ENCODE results near the gene DOCK1.
A peak's percentile ranks its signal among the peaks of the same experiment; 100 is the strongest.

DOCK1 gene

GRCh38 chr10:127174866-127175265 lies 269.6 kb downstream of the DOCK1 start:
- no peak overlapping the region for H4K91ac ChIP-seq (ENCODE audit: low read depth, low read length)
- no peaks in the 10 kb centered on the region for H3K9me3 ChIP-seq (ENCODE audit: insufficient read depth, low read depth, low read length)
- H2AFZ ChIP-seq (ENCODE audit: insufficient read depth, low read length, poor library complexity) = no peak overlapping the region
- no peak overlapping the region for H4K12ac ChIP-seq (ENCODE audit: low read depth, low read length)
- H3K14ac ChIP-seq (ENCODE audit: low read length) = no peak overlapping the region
- no peak overlapping the region for H2BK120ac ChIP-seq (ENCODE audit: insufficient read depth, low read length, poor library complexity)
- H3K9ac ChIP-seq (ENCODE audit: low read length) = no peak overlapping the region
- H3K79me1 ChIP-seq (ENCODE audit: low read length) = no peaks in the 10 kb centered on the region
- H3K18ac ChIP-seq (ENCODE audit: low read length) = no peak overlapping the region
- H3K4me1 ChIP-seq (ENCODE audit: control insufficient read depth in 1 of 2, insufficient read depth in 2 of 2, low read length in 2 of 2) = no peaks in the 10 kb centered on the region
- no peak overlapping the region for H3K4ac ChIP-seq (ENCODE audit: low read depth, low read length)
- no peak overlapping the region for H4K8ac ChIP-seq (ENCODE audit: low read depth, low read length)
- no peak overlapping the region for H3K4me2 ChIP-seq (ENCODE audit: low read length)
- DNase-seq = no peak
- H3K79me2 ChIP-seq (ENCODE audit: control insufficient read depth, insufficient read depth, low read length, poor library complexity) = no peaks in the 10 kb centered on the region
- H3K4me3 ChIP-seq (ENCODE audit: low read depth, low read length) = no peak overlapping the region
- H3K27me3 ChIP-seq (ENCODE audit: insufficient read depth, low read length) = no peaks in the 10 kb centered on the region
- H3K23ac ChIP-seq (ENCODE audit: low read length) = no peak overlapping the region
- no peak overlapping the region for H2AK5ac ChIP-seq (ENCODE audit: low read length)
- H3K36me3 ChIP-seq (ENCODE audit: control insufficient read depth in 1 of 2, insufficient read depth in 2 of 2, low read length in 2 of 2) = peaks cover 2 to 5% of the 10 kb centered on the region in 2 experiments
- H2BK5ac ChIP-seq (ENCODE audit: low read depth, low read length, poor library complexity) = no peak overlapping the region
- no peak overlapping the region for H2BK12ac ChIP-seq (ENCODE audit: low read length)
- no CpG with 5 or more reads among the region's 8 CpGs for WGBS (ENCODE audit: extremely low coverage, insufficient coverage, insufficient read length)
- no peak overlapping the region for H3K27ac ChIP-seq (ENCODE audit: low read depth, low read length)

- no peak overlapping the region for H3K4ac ChIP-seq (ENCODE audit: low read depth, low read length)
- no peak overlapping the region for H2AFZ ChIP-seq (ENCODE audit: insufficient read depth, low read length, poor library complexity)
- no peak overlapping the region for H2BK12ac ChIP-seq (ENCODE audit: low read length)
- no peak overlapping the region for H4K12ac ChIP-seq (ENCODE audit: low read depth, low read length)
- no peak overlapping the region for H3K4me3 ChIP-seq (ENCODE audit: low read depth, low read length)
- no peaks in the 10 kb centered on the region for H3K79me2 ChIP-seq (ENCODE audit: control insufficient read depth, insufficient read depth, low read length, poor library complexity)
- no peaks in the 10 kb centered on the region for H3K79me1 ChIP-seq (ENCODE audit: low read length)
- no peak overlapping the region for H4K91ac ChIP-seq (ENCODE audit: low read depth, low read length)
- H3K23ac ChIP-seq (ENCODE audit: low read length) = no peak overlapping the region
- H3K9me3 ChIP-seq (ENCODE audit: insufficient read depth, low read depth, low read length) = no peaks in the 10 kb centered on the region
- no peak overlapping the region for H3K14ac ChIP-seq (ENCODE audit: low read length)
- H2BK5ac ChIP-seq (ENCODE audit: low read depth, low read length, poor library complexity) = no peak overlapping the region
- no peaks in the 10 kb centered on the region for H3K4me1 ChIP-seq (ENCODE audit: control insufficient read depth in 1 of 2, insufficient read depth in 2 of 2, low read length in 2 of 2)
- H3K27ac ChIP-seq (ENCODE audit: low read depth, low read length) = no peak overlapping the region
- H2AK5ac ChIP-seq (ENCODE audit: low read length) = no peak overlapping the region
- H3K27me3 ChIP-seq (ENCODE audit: insufficient read depth, low read length) = no peaks in the 10 kb centered on the region
- H3K9ac ChIP-seq (ENCODE audit: low read length) = no peak overlapping the region
- no peak overlapping the region for H3K18ac ChIP-seq (ENCODE audit: low read length)
- H4K8ac ChIP-seq (ENCODE audit: low read depth, low read length) = no peak overlapping the region
- no CpG with 5 or more reads among the region's 40 CpGs for WGBS (ENCODE audit: extremely low coverage, insufficient coverage, insufficient read length)
- peaks cover 2 to 5% of the 10 kb centered on the region in 2 experiments for H3K36me3 ChIP-seq (ENCODE audit: control insufficient read depth in 1 of 2, insufficient read depth in 2 of 2, low read length in 2 of 2)
- H2BK120ac ChIP-seq (ENCODE audit: insufficient read depth, low read length, poor library complexity) = no peak overlapping the region
- H3K4me2 ChIP-seq (ENCODE audit: low read length) = no peak overlapping the region
- DNase-seq = no peak
These were observed 270.3 kb downstream of the DOCK1 start for GRCh38 chr10:127175357-127176110.

- Histone ChIP-seq H3K23ac (ENCODE audit: low read length) (no peak overlapping the region), H2BK120ac (ENCODE audit: insufficient read depth, low read length, poor library complexity) (no peak overlapping the region), H4K8ac (ENCODE audit: low read depth, low read length) (no peak overlapping the region), H4K91ac (ENCODE audit: low read depth, low read length) (no peak overlapping the region), H3K36me3 (ENCODE audit: control insufficient read depth in 1 of 2, insufficient read depth in 2 of 2, low read length in 2 of 2) (peaks cover 2 to 5% of the 10 kb centered on the region in 2 experiments), H2AFZ (ENCODE audit: insufficient read depth, low read length, poor library complexity) (no peak overlapping the region), H2BK5ac (ENCODE audit: low read depth, low read length, poor library complexity) (no peak overlapping the region), H3K9me3 (ENCODE audit: insufficient read depth, low read depth, low read length) (no peaks in the 10 kb centered on the region), H3K9ac (ENCODE audit: low read length) (no peak overlapping the region), H2AK5ac (ENCODE audit: low read length) (no peak overlapping the region), H3K4me2 (ENCODE audit: low read length) (no peak overlapping the region), H4K12ac (ENCODE audit: low read depth, low read length) (no peak overlapping the region), H3K27me3 (ENCODE audit: insufficient read depth, low read length) (no peaks in the 10 kb centered on the region), H3K18ac (ENCODE audit: low read length) (no peak overlapping the region), H3K79me1 (ENCODE audit: low read length) (no peaks in the 10 kb centered on the region), H3K14ac (ENCODE audit: low read length) (no peak overlapping the region), H3K4me3 (ENCODE audit: low read depth, low read length) (no peak overlapping the region), H3K4me1 (ENCODE audit: control insufficient read depth in 1 of 2, insufficient read depth in 2 of 2, low read length in 2 of 2) (no peaks in the 10 kb centered on the region), H3K4ac (ENCODE audit: low read depth, low read length) (no peak overlapping the region), H3K79me2 (ENCODE audit: control insufficient read depth, insufficient read depth, low read length, poor library complexity) (no peaks in the 10 kb centered on the region), H2BK12ac (ENCODE audit: low read length) (no peak overlapping the region), H3K27ac (ENCODE audit: low read depth, low read length) (no peak overlapping the region)
- WGBS (ENCODE audit: extremely low coverage, insufficient coverage, insufficient read length) = no CpG with 5 or more reads among the region's 16 CpGs
- peak in 1 of 2 donors; percentile 10 for DNase-seq
These were observed 271.4 kb downstream of the DOCK1 start for GRCh38 chr10:127176649-127177048.

- no CpG with 5 or more reads among the region's 6 CpGs for WGBS (ENCODE audit: extremely low coverage, insufficient coverage, insufficient read length)
- Histone ChIP-seq H3K79me2 (ENCODE audit: control insufficient read depth, insufficient read depth, low read length, poor library complexity) (no peaks in the 10 kb centered on the region), H2BK5ac (ENCODE audit: low read depth, low read length, poor library complexity) (no peak overlapping the region), H2AK5ac (ENCODE audit: low read length) (no peak overlapping the region), H3K79me1 (ENCODE audit: low read length) (no peaks in the 10 kb centered on the region), H3K4me1 (ENCODE audit: control insufficient read depth in 1 of 2, insufficient read depth in 2 of 2, low read length in 2 of 2) (no peaks in the 10 kb centered on the region), H3K14ac (ENCODE audit: low read length) (no peak overlapping the region), H3K4me3 (ENCODE audit: low read depth, low read length) (no peak overlapping the region), H3K4ac (ENCODE audit: low read depth, low read length) (no peak overlapping the region), H3K27me3 (ENCODE audit: insufficient read depth, low read length) (no peaks in the 10 kb centered on the region), H4K12ac (ENCODE audit: low read depth, low read length) (no peak overlapping the region), H3K23ac (ENCODE audit: low read length) (no peak overlapping the region), H2AFZ (ENCODE audit: insufficient read depth, low read length, poor library complexity) (no peak overlapping the region), H4K91ac (ENCODE audit: low read depth, low read length) (no peak overlapping the region), H3K18ac (ENCODE audit: low read length) (no peak overlapping the region), H4K8ac (ENCODE audit: low read depth, low read length) (no peak overlapping the region), H3K36me3 (ENCODE audit: control insufficient read depth in 1 of 2, insufficient read depth in 2 of 2, low read length in 2 of 2) (peaks cover 0 to 4% of the 10 kb centered on the region in 2 experiments), H3K4me2 (ENCODE audit: low read length) (no peak overlapping the region), H2BK120ac (ENCODE audit: insufficient read depth, low read length, poor library complexity) (no peak overlapping the region), H3K9ac (ENCODE audit: low read length) (no peak overlapping the region), H3K27ac (ENCODE audit: low read depth, low read length) (no peak overlapping the region), H2BK12ac (ENCODE audit: low read length) (no peak overlapping the region), H3K9me3 (ENCODE audit: insufficient read depth, low read depth, low read length) (no peaks in the 10 kb centered on the region)
- no peak for DNase-seq
These were observed 274.5 kb downstream of the DOCK1 start for GRCh38 chr10:127179612-127180250.

All from trophoblast cell (in vitro differentiated cells and primary cell).